ENCODE results near the gene MAGI2.

DNA sequence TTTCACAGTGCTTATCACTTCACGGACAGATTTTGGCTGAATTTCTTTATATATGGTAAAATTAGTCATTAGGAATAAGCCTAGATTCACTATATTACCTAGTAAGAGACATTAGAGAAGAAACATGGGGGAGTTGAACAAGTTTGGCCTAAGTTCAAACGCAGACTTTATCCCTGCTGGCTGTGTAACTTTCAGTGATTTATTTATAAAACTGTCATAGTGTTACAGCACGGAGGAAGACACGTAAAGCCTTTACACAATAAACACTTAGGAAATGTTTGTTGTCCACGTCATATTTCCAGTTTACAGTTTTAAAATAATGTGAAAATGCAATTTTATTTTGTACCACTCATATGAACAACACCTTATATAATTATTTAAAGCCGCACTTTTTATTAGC, 661.5 kb downstream of the MAGI2 start:
- TF ChIP-seq POLR2AphosphoS5 (IDR thresholded peaks at IDR 0.05) (no peak), POLR2A (IDR thresholded peaks at IDR 0.05) (no peak), EP300 (IDR thresholded peaks at IDR 0.05) (no peak)
- TF ChIP-seq, protein P1, sequence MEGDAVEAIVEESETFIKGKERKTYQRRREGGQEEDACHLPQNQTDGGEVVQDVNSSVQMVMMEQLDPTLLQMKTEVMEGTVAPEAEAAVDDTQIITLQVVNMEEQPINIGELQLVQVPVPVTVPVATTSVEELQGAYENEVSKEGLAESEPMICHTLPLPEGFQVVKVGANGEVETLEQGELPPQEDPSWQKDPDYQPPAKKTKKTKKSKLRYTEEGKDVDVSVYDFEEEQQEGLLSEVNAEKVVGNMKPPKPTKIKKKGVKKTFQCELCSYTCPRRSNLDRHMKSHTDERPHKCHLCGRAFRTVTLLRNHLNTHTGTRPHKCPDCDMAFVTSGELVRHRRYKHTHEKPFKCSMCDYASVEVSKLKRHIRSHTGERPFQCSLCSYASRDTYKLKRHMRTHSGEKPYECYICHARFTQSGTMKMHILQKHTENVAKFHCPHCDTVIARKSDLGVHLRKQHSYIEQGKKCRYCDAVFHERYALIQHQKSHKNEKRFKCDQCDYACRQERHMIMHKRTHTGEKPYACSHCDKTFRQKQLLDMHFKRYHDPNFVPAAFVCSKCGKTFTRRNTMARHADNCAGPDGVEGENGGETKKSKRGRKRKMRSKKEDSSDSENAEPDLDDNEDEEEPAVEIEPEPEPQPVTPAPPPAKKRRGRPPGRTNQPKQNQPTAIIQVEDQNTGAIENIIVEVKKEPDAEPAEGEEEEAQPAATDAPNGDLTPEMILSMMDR (IDR thresholded peaks at IDR 0.05) = no peak
